Activated CD8-positive, alpha-beta memory T cell treated with anti-CD3 and anti-CD28 coated beads, Interleukin-2, amount 50 U/mL, for 1 hour (primary cell): ENCODE measurements around the gene FDCSP.
"Not testable (repeated sequence)": the region's sequence is repeated elsewhere in the genome, so short reads cannot be mapped to it uniquely, and the experiment has no call there.

Experiments used
- DNase-seq: peaks from one replicate; pipeline ENCODE4 v3.0.0-alpha.2; 2020; ENCODE audit errors: extremely low read depth

Gene FDCSP

DNA sequence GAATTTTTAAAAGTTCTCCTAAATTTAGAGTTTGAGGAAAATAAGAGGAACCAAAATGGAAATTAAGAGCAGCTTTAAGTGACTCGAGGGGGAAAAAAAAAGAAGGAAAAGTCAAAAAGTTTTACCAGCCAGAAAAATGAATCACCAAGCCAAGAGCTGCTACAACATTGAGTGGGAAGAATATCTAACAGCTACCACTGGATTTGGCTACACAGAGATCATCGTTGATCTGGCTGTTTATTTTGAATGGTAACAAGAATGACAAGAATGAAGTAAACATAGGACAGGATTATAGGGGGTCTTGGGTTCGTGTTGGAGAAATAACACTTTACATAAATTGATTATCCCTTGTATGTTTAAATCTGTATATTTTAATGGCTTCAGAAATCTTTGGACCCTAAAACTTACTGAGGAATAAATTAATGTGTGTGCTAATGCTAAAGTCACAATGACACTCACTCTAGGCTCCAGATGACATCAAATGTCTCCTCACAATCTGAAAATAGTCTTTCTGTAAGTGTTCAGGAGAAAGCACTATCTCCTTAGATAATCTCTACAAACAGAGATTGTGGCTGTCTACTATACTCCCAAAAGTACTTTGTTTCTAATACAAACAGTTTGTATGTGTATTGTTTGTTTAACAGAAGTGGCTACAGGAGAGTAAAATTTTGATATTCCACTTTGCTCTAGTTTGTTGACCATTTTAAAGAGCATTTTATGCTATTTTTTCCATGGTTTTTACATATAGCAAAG, 13.4 kb downstream of the FDCSP start:
- DNase-seq = no peak

DNA sequence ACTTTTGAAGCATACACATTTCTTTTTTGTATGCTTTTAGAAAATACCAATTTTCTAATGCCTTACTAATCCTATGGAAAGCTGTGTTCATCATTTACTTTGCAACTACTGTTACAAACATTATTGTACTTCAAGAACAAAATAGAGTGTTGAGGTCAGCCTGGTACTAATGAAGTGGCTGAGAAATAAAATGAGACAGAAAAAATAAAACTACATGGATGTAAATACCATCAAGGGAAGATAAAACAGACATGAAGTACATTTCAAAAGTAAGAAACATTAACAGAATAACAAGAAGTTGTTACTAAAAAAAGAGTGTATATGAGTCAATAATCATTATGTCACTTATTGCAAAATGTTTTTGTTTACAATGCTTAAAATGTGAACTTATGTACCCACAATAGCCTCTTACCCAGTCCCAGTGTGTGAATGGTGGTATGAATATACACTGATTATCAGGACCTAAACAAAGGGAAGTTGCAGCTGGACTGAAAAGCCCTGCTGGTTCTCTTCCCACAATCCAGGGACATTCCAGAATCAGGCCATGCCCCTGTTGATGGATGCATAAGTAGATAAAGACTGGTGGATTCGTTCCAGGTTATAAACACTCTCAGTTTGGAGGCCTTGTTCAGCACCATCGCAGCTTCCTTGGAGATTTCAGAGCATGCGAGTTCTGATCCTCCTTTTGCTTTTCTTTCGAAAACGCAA, 14.1 kb downstream of the FDCSP start:
- DNase-seq = no peak

DNA sequence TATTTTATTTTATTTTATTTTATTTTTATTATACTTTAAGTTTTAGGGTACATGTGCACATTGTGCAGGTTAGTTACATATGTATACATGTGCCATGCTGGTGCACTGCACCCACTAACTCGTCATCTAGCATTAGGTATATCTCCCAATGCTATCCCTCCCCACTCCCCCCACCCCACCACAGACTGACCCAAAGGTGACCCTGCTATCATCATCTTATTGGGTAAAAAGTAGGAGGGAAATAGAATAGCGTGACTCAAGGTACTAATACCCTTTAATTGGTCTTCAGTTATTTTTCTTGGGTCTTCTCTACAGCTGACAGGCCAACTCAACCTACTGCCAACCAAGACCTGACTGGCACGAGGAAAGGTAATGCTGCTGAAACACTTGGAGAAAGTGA, 16.4 kb downstream of the FDCSP start, which contains the start of gene CSN3:
Gene CSN3, plus strand, starts transcription at position 301 of the 400 bp plus-strand sequence. CDS start 2,223 bp downstream, outside the sequence.
- DNase-seq = not testable (repeated sequence)

DNA sequence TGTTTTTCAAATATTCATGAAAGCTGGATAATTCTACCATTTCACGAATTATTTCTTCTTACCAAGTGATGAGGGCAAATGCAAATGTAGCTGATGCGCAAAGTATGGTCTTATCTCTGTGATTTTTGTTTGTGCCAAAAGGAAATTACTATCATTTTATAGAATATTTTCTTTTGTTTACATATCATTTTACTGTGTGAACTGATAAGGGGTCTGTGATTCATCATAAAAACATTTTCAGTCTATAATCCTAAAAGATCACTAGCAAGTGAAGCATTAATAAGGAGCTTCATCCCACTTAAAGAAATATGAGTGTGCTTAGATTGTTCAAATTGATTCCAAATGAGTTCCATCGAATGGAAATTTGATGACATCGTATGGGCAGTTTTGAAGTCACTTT, 17.2 kb downstream of the FDCSP start:
- DNase-seq = no peak

DNA sequence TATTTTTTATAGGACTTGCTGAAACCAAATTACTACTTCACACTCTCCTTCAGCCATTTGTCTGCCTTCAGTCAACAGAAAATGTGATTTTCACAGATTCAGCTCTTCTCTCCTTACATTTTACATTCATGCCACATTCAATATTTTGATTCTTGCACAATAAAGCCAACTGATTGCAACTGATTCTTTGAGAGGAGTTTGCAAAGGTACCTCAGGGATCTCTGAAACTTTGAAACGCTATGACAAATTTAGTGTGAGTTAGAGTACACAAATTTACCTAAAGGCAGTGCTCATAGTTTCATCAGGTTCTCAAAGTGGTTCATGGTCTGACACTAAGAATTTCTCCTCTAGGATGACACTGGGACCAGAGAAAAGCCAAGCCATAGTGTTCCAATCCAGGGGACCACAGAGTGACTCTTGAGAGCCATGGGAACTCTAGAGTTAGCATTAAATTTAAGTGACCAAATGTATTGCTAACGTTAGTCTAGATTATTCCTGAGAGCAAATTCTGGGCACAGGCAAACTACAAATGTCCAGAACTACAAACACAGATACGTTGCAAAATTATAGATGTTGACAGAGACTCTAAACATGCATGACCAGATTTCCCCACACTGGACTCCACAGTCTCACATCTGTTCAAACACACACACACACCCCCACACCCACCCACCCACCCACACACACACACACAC, 25.5 kb downstream of the FDCSP start:
- DNase-seq = no peak

GRCh38 chr4:70251945-70252277, 26.0 kb downstream of the FDCSP start:
- DNase-seq = no peak

DNA sequence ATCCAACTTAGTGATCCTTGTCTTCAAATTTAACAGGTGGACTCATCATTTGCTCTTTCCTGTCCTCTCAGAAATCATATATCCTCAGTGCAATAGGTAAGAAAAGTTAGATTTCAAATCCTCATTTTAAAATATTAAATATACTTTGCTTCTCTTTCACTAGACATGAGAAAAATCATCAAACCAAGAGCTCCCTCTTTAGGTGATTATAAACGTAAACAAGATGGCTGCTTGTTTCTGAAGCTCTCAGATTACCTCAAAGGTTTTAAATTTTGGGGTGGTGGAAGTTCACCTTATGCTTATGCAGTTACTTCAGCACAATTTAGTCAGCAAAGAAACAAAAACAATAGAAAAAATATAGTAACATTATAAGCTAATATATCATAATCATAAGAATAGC, 43.8 kb downstream of the FDCSP start:
- DNase-seq = no peak

- no peak for DNase-seq
Observed at GRCh38 chr4:70277121-70277520, 51.2 kb downstream of the FDCSP start.

GRCh38 chr4:70280567-70280966, 54.6 kb downstream of the FDCSP start:
- no peak for DNase-seq
